H54 (cell line): ENCODE results near the gene DNAJC5G.
"Not testable (repeated sequence)": the region's sequence is repeated elsewhere in the genome, so short reads cannot be mapped to it uniquely, and the experiment has no call there.

Source experiments
- DNase-seq: peaks from one replicate; pipeline ENCODE4 v3.0.0; 2011; ENCODE audit warnings: low spot score, mixed read lengths; ENCODE audit not compliant: insufficient read length
- FAIRE-seq: peaks from 3 replicates; lab custom pipeline; 2011; peaks lifted over from hg19 to GRCh38; lab: Jason Lieb, UNC
- POLR2A ChIP-seq: IDR thresholded peaks from 2 replicates; pipeline ENCODE4 v1.6.1; 2011; ENCODE audit warnings: low read depth, mild to moderate bottlenecking, low read length

DNAJC5G gene

DNA sequence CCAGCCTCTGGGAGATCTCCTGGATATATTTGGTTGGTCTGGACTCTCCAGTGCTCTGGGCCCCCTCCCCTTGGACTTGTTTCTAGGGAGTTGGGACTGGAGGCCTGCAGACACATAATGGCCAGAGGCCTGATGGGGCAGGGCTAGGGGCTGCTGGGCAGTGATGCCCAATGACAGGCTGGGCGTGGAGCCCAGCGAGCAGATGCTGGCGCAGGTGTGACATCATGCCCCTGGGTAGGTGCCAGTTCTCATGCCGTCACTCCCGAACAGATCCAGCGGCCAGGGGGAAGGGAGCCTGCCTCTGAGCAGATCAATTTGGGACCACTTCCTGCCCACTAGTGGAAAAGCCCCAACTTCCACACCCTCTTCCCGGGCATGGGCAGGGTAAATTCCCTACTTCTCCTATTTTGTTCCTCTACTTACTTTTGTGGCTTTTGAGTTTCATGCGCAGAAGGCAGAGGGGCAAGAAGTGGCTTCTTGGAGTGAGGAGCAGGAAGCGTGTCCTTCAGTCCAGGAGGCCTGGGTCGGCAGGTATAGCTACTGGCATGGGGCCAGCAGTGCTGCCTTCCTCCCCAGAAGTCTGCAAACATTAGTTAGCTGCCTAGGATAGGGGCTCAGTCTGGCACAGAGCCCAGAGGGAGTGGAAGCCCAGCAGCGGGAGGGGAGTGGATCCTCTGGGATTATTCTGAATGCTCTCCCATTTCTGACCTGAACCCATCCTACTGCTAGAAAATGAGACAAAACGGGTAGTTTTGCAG lies 41.6 kb downstream of the DNAJC5G start:
- DNase-seq: no peak
- TF ChIP-seq POLR2A: no peak
- FAIRE-seq: no peak

DNA sequence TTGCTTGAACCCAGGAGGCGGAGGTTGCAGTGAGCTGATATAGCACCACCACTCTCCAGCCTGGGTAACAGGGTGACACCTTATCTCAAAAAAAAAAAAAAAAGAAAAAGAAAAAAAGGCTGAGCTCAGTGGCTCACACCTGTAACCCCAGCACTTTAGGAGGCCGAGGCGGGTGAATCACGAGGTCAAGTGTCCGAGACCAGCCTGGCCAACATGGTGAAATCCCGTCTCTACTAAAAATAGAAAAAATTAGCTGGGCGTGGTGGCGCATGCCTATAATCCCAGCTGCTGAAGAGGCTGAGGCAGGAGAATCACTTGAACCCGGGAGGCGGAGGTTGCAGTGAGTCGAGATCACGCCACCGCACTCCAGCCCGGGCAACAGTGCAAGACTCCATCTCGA lies 44.6 kb downstream of the DNAJC5G start:
- FAIRE-seq, DNase-seq: not testable (repeated sequence)

DNA sequence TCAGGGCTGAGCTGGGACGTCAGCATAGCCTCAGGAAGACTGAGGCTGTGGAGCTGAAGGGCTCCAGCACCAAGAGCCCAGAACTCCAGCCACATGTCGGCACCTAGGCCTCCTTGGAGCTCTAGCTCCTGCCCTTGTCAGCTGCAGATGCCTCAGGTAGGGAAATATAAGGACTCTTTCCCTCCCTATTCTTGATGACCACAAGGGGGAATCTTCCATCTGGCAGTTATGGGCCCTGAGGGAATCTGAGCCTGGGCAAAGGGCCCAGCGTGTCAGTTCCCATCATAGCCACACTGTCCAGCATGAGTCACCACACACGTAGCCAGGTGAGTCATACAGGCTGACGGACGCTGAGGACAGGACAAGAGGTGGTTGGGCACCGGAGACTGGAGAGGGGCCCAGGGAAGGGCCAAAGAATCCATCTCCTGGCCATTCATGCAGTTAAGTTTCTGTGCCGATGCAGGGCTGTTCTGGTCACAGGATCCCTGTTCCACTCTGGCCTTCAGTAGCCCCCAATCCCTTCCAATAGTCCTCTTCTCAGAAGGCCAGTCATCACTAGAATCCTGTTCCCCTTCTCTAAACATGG lies 45.8 kb downstream of the DNAJC5G start:
- TF ChIP-seq POLR2A: no peak
- DNase-seq (peak; percentile 96), FAIRE-seq (peak; percentile 96)

DNA sequence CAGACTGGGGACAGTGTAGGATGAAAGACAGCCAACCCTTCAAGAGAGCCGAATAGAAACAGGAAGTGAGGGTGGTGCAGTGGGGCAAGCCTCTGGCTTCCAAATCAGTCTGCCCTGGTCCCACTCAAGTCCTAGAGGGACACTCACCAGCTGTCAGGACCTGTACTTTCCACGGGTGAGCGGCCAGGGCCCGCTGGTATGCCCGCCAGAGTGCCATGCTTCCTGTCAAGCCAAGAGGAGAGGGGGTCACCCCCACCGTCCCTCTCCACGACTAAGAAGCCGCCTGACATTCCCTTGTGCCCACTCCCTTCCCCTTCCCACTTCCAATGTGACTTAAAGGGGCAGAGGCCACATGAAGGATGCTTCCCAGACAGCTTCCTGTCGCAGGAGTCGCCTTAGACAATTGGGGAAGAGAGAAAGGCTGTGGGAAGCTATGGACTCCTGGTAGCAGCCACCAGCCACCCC lies 47.1 kb downstream of the DNAJC5G start:
- TF ChIP-seq POLR2A: no peak
- no peak for FAIRE-seq
- no peak for DNase-seq

DNA sequence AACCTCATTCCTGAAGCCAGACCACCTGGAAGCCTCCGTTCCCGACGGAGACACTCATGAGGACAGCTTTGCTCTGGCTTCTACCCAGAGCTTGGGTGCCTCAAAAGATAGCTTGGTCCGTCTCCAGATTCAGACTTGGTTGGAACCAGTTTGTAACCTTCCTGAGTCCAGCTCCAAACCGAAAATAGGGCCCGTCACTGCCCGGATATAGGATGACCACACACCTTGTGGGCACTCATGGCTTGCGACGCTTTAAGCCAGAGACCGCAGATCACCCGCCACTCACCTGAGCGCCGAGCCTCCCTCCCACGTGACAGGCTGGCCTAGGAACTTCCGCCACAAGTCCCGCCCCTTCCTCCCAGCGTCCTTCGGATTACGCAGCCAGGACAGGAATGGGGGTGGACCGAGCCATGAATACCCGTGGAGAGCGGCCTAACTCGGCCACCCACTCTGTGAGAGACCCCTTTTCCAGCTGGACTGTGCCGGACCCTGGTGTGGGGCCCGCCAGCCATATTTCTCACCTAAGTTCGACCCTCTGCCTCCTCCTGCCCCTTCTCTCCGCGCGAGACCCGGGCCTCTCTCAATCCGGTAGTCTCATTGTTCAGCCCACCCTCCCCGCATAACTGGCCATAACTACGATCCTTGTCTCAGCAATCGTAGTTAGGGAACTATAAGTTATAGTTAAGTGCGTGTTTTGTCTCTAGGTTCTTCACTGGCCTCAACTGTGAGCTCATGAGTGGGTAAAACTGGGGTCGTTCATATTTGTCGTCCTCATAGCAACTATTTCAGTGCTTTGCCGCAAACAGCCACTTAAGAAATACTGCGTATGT lies 47.7 kb downstream of the DNAJC5G start, which contains the start of gene MPV17:
MPV17 (minus strand) TSS at position 332 of the 830 bp plus-strand sequence. CDS start 580 bp downstream, outside the sequence.
- peak; percentile 92 for DNase-seq
- TF ChIP-seq POLR2A: peak; percentile 78
- FAIRE-seq: no peak

DNA sequence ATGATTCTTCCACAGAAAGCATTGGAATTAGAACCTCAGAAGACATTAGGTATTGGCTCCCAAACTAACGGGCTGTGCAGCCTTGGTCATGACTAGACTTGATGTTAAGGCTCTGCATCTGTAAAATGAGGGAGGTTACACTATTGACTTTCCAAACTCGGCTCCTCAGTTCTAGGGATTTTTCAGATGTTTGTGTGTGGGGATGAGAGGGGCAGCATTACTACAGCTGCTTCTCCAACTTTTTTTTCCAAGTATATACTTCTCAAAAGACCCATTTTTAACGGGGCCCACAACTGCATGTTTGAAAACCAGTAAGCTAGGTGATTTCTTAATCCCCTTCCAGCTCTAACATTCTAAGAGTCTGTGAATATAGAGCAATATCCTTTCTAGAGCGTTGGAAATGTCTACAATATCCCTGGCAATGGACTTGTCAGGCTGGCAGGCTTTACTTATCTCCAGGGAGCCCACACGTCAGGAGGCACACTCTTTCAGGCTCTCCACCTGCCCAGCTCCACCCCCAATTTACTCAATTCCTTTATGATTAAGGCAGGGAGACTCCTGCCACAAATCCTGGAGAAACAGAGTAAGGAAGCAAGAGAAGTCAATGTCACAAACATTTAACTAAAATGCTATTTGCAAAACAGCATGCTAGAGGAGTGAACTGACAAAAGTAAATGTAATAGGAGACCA lies 48.5 kb downstream of the DNAJC5G start:
- DNase-seq: no peak

DNA sequence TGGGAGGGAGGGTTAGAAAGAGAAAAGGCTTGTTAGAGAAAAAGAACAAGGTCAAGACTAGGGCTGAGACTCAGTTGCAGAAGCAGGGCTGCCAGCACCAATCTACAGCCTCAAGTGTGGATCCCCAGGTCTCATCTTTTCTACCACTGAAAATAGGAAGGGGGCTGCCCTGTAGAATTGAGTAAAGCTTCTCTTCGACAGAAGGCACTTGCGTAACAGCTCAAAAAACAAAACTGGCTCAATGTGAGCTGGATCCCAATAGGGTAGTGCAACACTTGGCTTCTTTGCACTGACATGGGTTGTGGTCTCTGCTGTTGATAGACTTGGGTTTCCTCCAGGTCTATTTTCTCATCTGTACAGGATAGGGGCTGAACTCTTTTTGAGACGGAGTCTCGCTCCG lies 49.5 kb downstream of the DNAJC5G start:
- DNase-seq (no peak), FAIRE-seq (no peak)
- no peak for TF ChIP-seq POLR2A

More for the DNA sequence above, 48.5 kb downstream of the DNAJC5G start:
- TF ChIP-seq POLR2A: no peak
- no peak for FAIRE-seq
